HCT116 (cell line): ENCODE results near the gene CLP1. TPM values are rescaled to one million over a fixed set of nuclear protein-coding genes. Genes with fewer than 3 reads are reported as not detected.
A peak's percentile ranks its signal among the peaks of the same experiment; 100 is the strongest.

Experiments used
- ATAC-seq: fragments of 200-7000 bp; cut with Tn5 transposase; 2 replicates; pipeline ENCODE4 v1.9.1; 2020; ENCODE audit warnings: mild to moderate bottlenecking, moderate library complexity
- BruUV-seq: library from RNA; stranded (reverse); fragments of 400-500 nt; replicated peaks from 2 replicates; lab custom pipeline; 2021; lab: Mats Ljungman, UMichigan
- CTCF ChIA-PET: fragments of 300-600 bp; sonication (Branson Sonifier 250); formaldehyde crosslinking; loops from one replicate; lab custom pipeline; 2021; ENCODE audit warnings: antibody characterized with exemption; lab: Charles Lee
- POLR2A ChIA-PET: fragments of 300-600, 350-600 bp; sonication (Branson Sonifier 250); formaldehyde crosslinking; loops from one replicate; lab custom pipeline; 2021; ENCODE audit warnings: antibody characterized with exemption; lab: Charles Lee
- RAD21 ChIA-PET, 2 experiments: fragments of 300-600 bp; sonication (Branson Sonifier 250); formaldehyde crosslinking; loops; one replicate each; lab custom pipeline; 2023; ENCODE audit warnings: low total read pairs in 2 of 2; ENCODE audit not compliant: uncharacterized antibody in 2 of 2, unreplicated experiment in 2 of 2, low non-redundant PET in 1 of 2; lab: Charles Lee
- DNase-seq: peaks from one replicate; pipeline ENCODE4 v3.0.0-alpha.2; 2010; ENCODE audit warnings: low read depth, low spot score
- H2AFZ ChIP-seq: fragments of 200-600 bp; shearing (Covaris generic), sonication (generic); 2 replicates; pipeline ENCODE4 v1.6.1; 2017; ENCODE audit warnings: low read depth, mixed run types, mixed read lengths, antibody characterized with exemption, low read length; ENCODE audit not compliant: poor library complexity, severe bottlenecking
- H3K27ac ChIP-seq: 2 replicates; pipeline ENCODE4 v1.5.1; 2012; ENCODE audit warnings: low read depth, low read length
- H3K27me3 ChIP-seq: fragments of 200-600 bp; sonication (generic); 2 replicates; pipeline ENCODE4 v1.6.1; 2016; ENCODE audit warnings: mixed run types, low read length, mixed read lengths; ENCODE audit not compliant: insufficient read depth
- H3K36me3 ChIP-seq, 2 experiments: fragments of 200-500 bp in 1 of 2; fragments of 200-600 bp in 1 of 2; sonication (Bioruptor generic) in 1 of 2; sonication (generic) in 1 of 2; 2 replicates each; pipeline versions ENCODE4 v1.5.1 to v1.6.1; 2014 to 2016; ENCODE audit warnings: low read length in 2 of 2, inconsistent platforms in 1 of 2, mixed read lengths in 1 of 2, mixed run types in 1 of 2; ENCODE audit not compliant: insufficient read depth in 2 of 2, control insufficient read depth in 1 of 2
- H3K4me1 ChIP-seq, 2 experiments: fragments of 200-600 bp in 1 of 2; sonication (generic) in 1 of 2; 2 replicates each; pipeline versions ENCODE4 v1.5.1 to v1.6.1; 2012 to 2017; ENCODE audit warnings: low read length in 2 of 2, inconsistent platforms in 1 of 2, mild to moderate bottlenecking in 1 of 2, mixed read lengths in 1 of 2, mixed run types in 1 of 2, moderate library complexity in 1 of 2; ENCODE audit not compliant: insufficient read depth in 2 of 2, control insufficient read depth in 1 of 2
- H3K4me2 ChIP-seq: fragments of 200-600 bp; sonication (generic); 2 replicates; pipeline ENCODE4 v1.6.1; 2017; ENCODE audit warnings: mixed run types, low read length, mixed read lengths
- H3K4me3 ChIP-seq, 2 experiments: fragments of 200-600 bp in 1 of 2; sonication (generic) in 1 of 2; replicated peaks in 1 of 2; 2 replicates each; pipeline ENCODE4 v1.5.1; 2011 to 2016; ENCODE audit warnings: low read length in 2 of 2, control low read depth in 1 of 2, low read depth in 1 of 2, mild to moderate bottlenecking in 1 of 2, mixed read lengths in 1 of 2, mixed run types in 1 of 2
- H3K79me2 ChIP-seq: fragments of 200-600 bp; sonication (generic); 2 replicates; pipeline ENCODE4 v1.6.1; 2017; ENCODE audit warnings: mild to moderate bottlenecking, mixed run types, low read length, moderate library complexity, mixed read lengths; ENCODE audit not compliant: insufficient read depth
- H3K9ac ChIP-seq: fragments of 200-600 bp; sonication (generic); 2 replicates; pipeline ENCODE4 v1.6.1; 2016; ENCODE audit warnings: low read length, mixed read lengths
- H3K9me2 ChIP-seq: fragments of 200-600 bp; sonication (generic), shearing (Covaris generic); 2 replicates; pipeline ENCODE4 v1.6.1; 2017; ENCODE audit warnings: mixed run types, mild to moderate bottlenecking, moderate library complexity; ENCODE audit not compliant: insufficient read depth
- H3K9me3 ChIP-seq, 2 experiments: fragments of 200-500 bp in 1 of 2; fragments of 200-600 bp in 1 of 2; sonication (Bioruptor generic) in 1 of 2; sonication (generic) in 1 of 2; 2 replicates each; pipeline ENCODE4 v1.6.1; 2014 to 2017; ENCODE audit warnings: low read length in 2 of 2, mixed read lengths in 2 of 2, inconsistent platforms in 1 of 2, low read depth in 1 of 2, mild to moderate bottlenecking in 1 of 2, mixed run types in 1 of 2, moderate library complexity in 1 of 2; ENCODE audit not compliant: control insufficient read depth in 1 of 2, insufficient read depth in 1 of 2
- H4K20me1 ChIP-seq: fragments of 200-600 bp; sonication (generic), shearing (Covaris generic); 2 replicates; pipeline ENCODE4 v1.6.1; 2017; ENCODE audit warnings: mixed run types, mild to moderate bottlenecking, moderate library complexity; ENCODE audit not compliant: insufficient read depth
- CBX3 ChIP-seq: IDR thresholded peaks from 2 replicates; pipeline ENCODE4 v1.6.1; 2012; ENCODE audit warnings: low read depth
- EGR1 ChIP-seq: IDR thresholded peaks from 2 replicates; pipeline ENCODE4 v1.6.1; 2012; ENCODE audit warnings: low read depth
- EZH2 ChIP-seq: fragments of 200-600 bp; sonication (generic); IDR thresholded peaks from 2 replicates; pipeline ENCODE4 v1.6.1; 2017; ENCODE audit warnings: antibody characterized with exemption, mixed run types
- FOSL1 ChIP-seq: IDR thresholded peaks from 2 replicates; pipeline ENCODE4 v1.6.1; 2012; ENCODE audit warnings: low read depth
- POLR2AphosphoS5 ChIP-seq: IDR thresholded peaks from 2 replicates; pipeline ENCODE4 v1.6.1; 2011; ENCODE audit warnings: mild to moderate bottlenecking, low read depth, low read length, moderate library complexity
- SIN3A ChIP-seq: IDR thresholded peaks from 2 replicates; pipeline ENCODE4 v1.6.1; 2012; ENCODE audit warnings: low read depth
- SP1 ChIP-seq: IDR thresholded peaks from 2 replicates; pipeline ENCODE4 v1.6.1; 2012; ENCODE audit warnings: low read depth
- SRF ChIP-seq: IDR thresholded peaks from 2 replicates; pipeline ENCODE4 v1.6.1; 2012; ENCODE audit warnings: low read depth
- TCF7L2 ChIP-seq: IDR thresholded peaks from 2 replicates; pipeline ENCODE4 v1.7.0; 2011; ENCODE audit warnings: borderline replicate concordance, inconsistent platforms; ENCODE audit not compliant: insufficient read depth, insufficient read length; ENCODE audit errors: extremely low read depth
- YY1 ChIP-seq: IDR thresholded peaks from 2 replicates; pipeline ENCODE4 v1.6.1; 2011; ENCODE audit warnings: low read length, low read depth, moderate library complexity, mild to moderate bottlenecking; ENCODE audit not compliant: insufficient replicate concordance; ENCODE audit errors: extremely low read depth
- intact Hi-C: fragments of 100-400 bp; cut with micrococcal nuclease; formaldehyde crosslinking; loops from 2 replicates; pipeline ENCODE4 v1.10.0; 2022
- microRNA counts: library from miRNA; unstranded; fragments of <30 nt; microRNA quantifications from one replicate; lab custom pipeline; 2015
- microRNA-seq: library from miRNA; unstranded; fragments of <30 nt; microRNA quantifications from one replicate; pipeline ENCODE4, GENCODE V29; 2016; ENCODE audit warnings: borderline number of aligned reads
- total RNA-seq: library from RNA; stranded (reverse); gene quantifications from one replicate; pipeline ENCODE4 v1.2.1, GENCODE V29; 2021; ENCODE audit not compliant: unreplicated experiment

CLP1 gene
- total RNA-seq, 1 experiment from 2014 or later, result 17.7 TPM

- Histone ChIP-seq H3K4me1 (peaks cover 18 to 22% of the 10 kb centered on the region in 2 experiments), H3K4me3 (no peak overlapping the region), H3K36me3 (no peaks in the 10 kb centered on the region), H3K9me3 (no peaks in the 10 kb centered on the region), H3K9ac (no peak overlapping the region), H3K79me2 (peaks cover 59% of the 10 kb centered on the region), H3K27ac (no peak overlapping the region), H2AFZ (no peak overlapping the region), H3K4me2 (no peak overlapping the region), H3K9me2 (no peaks in the 10 kb centered on the region), H4K20me1 (no peaks in the 10 kb centered on the region), H3K27me3 (no peaks in the 10 kb centered on the region)
- TF ChIP-seq POLR2AphosphoS5, result no peak
- no peak for TF ChIP-seq SRF
- TF ChIP-seq EGR1, result no peak
- TF ChIP-seq EZH2, result no peak
- no peak for TF ChIP-seq FOSL1
- no peak for TF ChIP-seq SP1
- no peak for TF ChIP-seq CBX3
- no peak for TF ChIP-seq TCF7L2
- TF ChIP-seq YY1, result no peak
- no peak for TF ChIP-seq SIN3A
- POLR2A ChIA-PET, result no interaction called here
- BruUV-seq, result no TSS peak
- ATAC-seq, result no peak
- RAD21 ChIA-PET, result no interaction called here
- CTCF ChIA-PET, result no interaction called here
- intact Hi-C loops, result loop anchor here (5.0 kb wide), 1 partner anchor 867 kb away; the partner anchor contains the start of genes LPXN and ZFP91
- no peak for DNase-seq
These were observed 52.3 kb downstream of the CLP1 start for GRCh38 chr11:57709802-57710367.

MicroRNA genes within 50 kb of the gene (microRNA counts, 767-probe panel; counts per million panel counts)
- microRNA hsa-miR-130a-3p (lab: Ali Mortazavi, UCI), result 17,889 counts per million, percentile 29 among the panel's probes with 10 or more counts

Small RNA genes within 50 kb of the gene (microRNA-seq; reads per million reads assigned to microRNA genes)
- gene MIR130A, result 4,717 reads per million, percentile 91 among the genes with 10 or more reads in this experiment

Other genes with a start within 250 kb of the CLP1 start
- 36.9 TPM for gene SLC43A3, start 230.6 kb upstream of the CLP1 start, total RNA-seq
- 24.0 TPM for gene RTN4RL2, start 197.2 kb upstream of the CLP1 start, total RNA-seq
- gene SLC43A1, start 142.1 kb upstream of the CLP1 start, total RNA-seq, result 11.8 TPM
- gene TIMM10, start 127.0 kb upstream of the CLP1 start, total RNA-seq, result 65.6 TPM
- gene SMTNL1, start 120.2 kb upstream of the CLP1 start, total RNA-seq, result not detected
- 24.8 TPM for gene UBE2L6, start 90.1 kb upstream of the CLP1 start, total RNA-seq
- 3.4 TPM for gene SERPING1, start 60.1 kb upstream of the CLP1 start, total RNA-seq
- 0.32 TPM for gene YPEL4, start 7.8 kb upstream of the CLP1 start, total RNA-seq
- 64.1 TPM for gene ZDHHC5, start 10.4 kb downstream of the CLP1 start, total RNA-seq
- gene MED19, start 54.5 kb downstream of the CLP1 start, total RNA-seq, result 18.0 TPM
- gene TMX2, start 54.8 kb downstream of the CLP1 start, total RNA-seq, result 93.9 TPM
- gene SELENOH, start 83.7 kb downstream of the CLP1 start, total RNA-seq, result 194 TPM
- not detected for gene BTBD18, start 94.1 kb downstream of the CLP1 start, total RNA-seq
- gene CTNND1, start 104.0 kb downstream of the CLP1 start, total RNA-seq, result 157 TPM